Measurements from ENCODE around the gene VAPA.

VAPA gene

DNA sequence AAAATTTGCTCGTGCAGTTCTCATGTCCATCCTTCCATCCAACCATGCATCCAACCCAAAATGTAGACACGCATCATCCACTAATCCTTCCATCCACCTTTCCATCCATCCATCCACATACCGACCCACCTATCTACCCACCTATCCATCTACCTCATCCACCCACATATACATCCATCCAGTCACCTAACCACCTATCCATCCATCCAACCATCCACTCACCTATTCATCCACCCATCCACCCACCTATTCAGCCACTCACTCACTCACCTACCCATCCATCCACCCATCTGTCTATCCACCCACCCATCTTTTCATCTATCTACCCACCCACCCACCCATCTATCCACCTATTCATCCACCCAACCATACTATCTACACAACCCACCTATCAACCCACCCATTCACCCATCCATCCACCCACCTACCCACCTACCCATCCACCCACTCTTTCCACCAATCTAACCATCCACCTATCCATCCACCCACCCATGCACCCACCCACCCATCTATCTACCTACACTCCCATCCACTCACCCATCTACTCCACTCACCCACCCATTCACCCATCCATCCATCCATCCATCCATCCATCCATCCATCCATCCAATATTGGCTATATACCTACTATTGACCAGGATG is 94.3 kb downstream of the VAPA start:
- no peak for DNase-seq
